Activated T-cell treated with anti-CD3 and anti-CD28 coated beads for 1 hour (primary cell): ENCODE measurements around the gene SIRT2.

ENCODE experiments used
- DNase-seq: peaks from one replicate; pipeline ENCODE4 v3.0.0-alpha.2; 2020; ENCODE audit warnings: low read depth

SIRT2 gene

GRCh38 chr19:38920602-38921419 lies 21.4 kb upstream of the SIRT2 start:
- no peak for DNase-seq

- no peak for DNase-seq
Measured at GRCh38 chr19:38919837-38920601, 20.6 kb upstream of the SIRT2 start.

DNA sequence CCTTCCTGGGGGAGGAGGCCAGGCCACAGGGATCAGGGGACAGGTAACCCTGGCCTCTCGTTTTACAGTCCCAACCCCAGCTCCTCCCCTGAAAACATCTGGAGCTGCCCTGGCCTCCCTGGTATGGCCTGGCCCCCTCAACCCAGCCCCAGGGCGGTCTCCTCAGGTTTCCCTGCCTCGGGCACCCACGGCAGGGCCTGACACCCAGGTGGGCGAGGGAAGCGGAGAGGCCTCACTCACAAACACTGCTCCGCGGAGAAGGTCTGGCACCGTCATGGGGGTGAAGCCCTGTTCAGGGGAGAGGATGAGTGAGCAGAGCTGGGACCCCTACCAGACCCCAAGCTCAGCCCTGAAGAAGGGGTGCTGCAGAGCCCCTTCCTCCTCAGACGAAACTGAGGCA lies 19.1 kb upstream of the SIRT2 start:
- no peak for DNase-seq

- DNase-seq, result no peak
Measured at GRCh38 chr19:38917921-38918491, 18.6 kb upstream of the SIRT2 start.

DNA sequence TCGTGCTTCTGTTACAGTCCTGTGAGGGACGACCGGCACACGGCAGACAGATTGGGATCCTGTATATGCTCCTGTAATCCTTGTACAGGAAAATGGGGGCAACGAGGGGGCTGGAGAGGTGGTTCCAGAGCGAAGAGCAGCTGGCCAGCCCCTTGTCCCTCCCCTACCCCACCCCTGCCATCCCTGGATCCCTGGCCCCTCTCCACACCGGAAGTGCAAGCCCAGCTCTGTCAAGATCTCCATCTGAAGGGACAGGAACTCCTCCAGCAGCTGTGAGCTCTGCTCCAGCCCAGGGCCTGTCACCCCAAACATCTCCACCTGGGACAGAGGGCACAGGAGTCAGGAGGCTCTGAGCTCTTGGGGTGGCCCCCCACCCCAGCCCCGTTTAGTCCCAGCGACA lies 18.1 kb upstream of the SIRT2 start:
- no peak for DNase-seq

GRCh38 chr19:38915329-38916321 lies 16.2 kb upstream of the SIRT2 start:
- no peak for DNase-seq

DNA sequence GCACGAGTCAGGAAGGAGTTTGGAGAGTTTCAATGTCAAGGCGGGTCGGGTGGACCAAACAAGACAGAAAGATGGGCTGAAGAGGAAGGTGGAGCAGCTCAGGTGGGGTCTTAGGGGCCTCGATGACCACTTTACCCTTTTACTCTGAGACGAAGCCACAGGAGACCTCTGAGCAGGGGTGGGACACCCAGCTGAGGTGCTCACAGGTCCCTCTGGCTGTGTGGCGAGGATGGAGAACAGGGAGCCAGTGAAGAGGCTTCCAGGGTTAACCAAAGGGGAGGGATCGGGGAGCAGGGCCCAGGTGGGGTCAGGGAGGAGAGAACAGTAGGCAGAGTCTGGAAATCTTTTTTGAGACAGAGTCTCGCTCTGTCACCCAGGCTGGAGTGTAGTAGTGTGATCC lies 14.5 kb upstream of the SIRT2 start:
- no peak for DNase-seq

- DNase-seq, result no peak
Measured at GRCh38 chr19:38912600-38913514, 13.4 kb upstream of the SIRT2 start.

DNA sequence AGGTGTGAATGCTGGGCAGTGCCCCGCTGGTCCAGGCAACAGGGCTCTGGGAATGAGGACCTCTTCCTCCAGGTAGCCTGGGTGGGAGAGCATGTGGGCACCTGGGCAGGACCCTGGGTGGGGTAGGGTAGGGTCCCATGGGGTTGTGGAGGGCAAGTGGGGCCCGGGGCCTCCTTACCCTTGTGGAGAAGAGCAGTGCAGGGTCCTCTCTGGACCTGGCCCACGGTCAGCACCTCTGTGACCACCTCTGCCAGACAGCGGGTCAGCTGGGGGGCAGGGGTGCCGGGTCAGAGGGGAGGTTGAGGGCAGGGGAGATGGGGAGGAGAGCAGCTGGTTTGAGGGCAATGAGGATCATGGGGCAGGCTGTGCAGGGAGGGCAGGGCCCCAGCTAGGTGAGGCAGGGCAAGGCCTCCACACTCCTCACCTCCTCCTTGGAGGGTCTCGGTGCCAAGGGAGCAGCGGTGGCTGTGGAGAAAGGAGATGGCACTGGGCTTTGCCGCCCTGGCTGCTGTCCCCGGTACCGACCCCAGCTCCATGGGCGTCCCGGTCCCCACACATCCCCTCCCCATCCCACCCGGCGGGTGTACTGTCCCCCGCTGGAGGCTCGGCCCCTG lies 12.1 kb upstream of the SIRT2 start:
- DNase-seq, result no peak

DNA sequence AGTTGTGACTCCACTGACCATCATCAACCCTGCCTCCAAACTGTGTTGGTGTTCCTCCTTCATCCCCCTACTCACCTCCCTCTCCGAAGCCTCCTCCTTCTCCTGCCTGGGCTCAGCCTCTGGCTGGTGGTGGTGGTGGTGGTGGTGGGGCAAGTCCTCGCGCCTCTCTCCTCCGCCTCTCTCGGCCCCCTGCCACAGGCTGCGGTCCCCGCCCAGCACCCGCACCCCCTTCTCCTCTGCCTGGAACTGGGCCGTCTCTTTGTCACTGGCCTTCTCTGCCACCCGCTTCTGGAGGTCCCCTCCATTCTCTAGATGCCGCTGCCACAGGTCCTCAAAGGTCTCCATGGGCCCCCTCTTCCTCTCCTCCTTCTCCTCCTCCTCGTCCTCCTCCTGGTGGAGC lies 11.1 kb upstream of the SIRT2 start:
- DNase-seq, result no peak

GRCh38 chr19:38908911-38909310 lies 9.5 kb upstream of the SIRT2 start:
- DNase-seq, result no peak

GRCh38 chr19:38907670-38908069 lies 8.3 kb upstream of the SIRT2 start:
- DNase-seq, result no peak

GRCh38 chr19:38907227-38907626 lies 7.8 kb upstream of the SIRT2 start:
- no peak for DNase-seq

DNA sequence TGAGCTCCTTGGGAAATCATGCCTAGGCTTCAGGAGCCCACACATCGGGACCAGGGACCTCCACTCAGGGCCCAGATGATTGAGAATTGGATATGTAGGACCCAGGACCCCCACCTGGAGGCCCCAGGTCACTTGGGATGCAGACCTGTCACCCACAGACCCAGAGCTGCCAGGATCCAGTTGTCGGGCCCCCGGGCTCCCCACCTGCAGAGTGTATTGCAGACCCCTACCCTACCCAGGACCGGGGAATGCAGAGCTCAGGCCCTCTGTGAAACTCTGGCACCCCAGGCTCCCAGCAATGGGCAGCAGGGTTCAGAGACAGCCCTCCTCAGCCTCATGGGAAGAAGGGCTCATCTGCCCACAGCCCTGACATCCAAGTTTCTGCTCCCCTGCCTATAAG lies 6.2 kb upstream of the SIRT2 start:
- DNase-seq, result no peak

GRCh38 chr19:38904581-38905539 lies 5.4 kb upstream of the SIRT2 start:
- DNase-seq, result no peak

GRCh38 chr19:38901683-38902082 lies 2.3 kb upstream of the SIRT2 start:
- no peak for DNase-seq

- no peak for DNase-seq
Measured at GRCh38 chr19:38900743-38901190, 1.3 kb upstream of the SIRT2 start.

DNA sequence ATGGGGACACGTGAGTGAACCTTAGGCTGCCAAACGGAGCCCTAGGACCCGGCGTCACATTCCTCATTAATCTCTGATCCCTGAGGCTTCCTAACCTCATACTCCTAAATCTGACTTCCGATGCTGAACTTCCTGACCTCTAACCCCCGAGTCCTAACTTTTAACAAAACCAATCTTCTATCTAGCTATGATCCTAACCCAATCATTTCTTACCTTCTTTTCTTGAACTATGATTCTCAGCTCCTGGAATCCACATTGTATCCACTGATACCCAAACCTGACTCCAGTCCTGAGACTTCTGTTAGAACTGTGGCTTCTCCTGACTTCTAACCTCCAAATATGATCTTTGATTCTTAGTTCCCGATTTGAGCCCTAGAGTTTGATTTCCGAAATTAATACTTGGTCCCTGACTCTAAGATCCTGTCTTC lies 798 bp upstream of the SIRT2 start:
- no peak for DNase-seq
